WI38 (cell line): Measurements from ENCODE around the gene FAM181A.

Experiments used
- H3K4me3 ChIP-seq: 2 replicates; pipeline ENCODE4 v1.5.1; 2011; ENCODE audit warnings: low read depth, mild to moderate bottlenecking, control low read depth, low read length
- CTCF ChIP-seq: IDR thresholded peaks from 2 replicates; pipeline ENCODE4 v1.5.1; 2012; ENCODE audit warnings: low read depth, mild to moderate bottlenecking, control low read depth, low read length

The FAM181A gene

GRCh38 chr14:93930296-93930988, 3.3 kb downstream of the FAM181A start:
- no peak overlapping the region for H3K4me3 ChIP-seq
- no peak for TF ChIP-seq CTCF

GRCh38 chr14:93930989-93931307, 3.8 kb downstream of the FAM181A start:
- H3K4me3 ChIP-seq: no peak overlapping the region
- TF ChIP-seq CTCF: no peak

GRCh38 chr14:93932642-93933041, 5.5 kb downstream of the FAM181A start:
- H3K4me3 ChIP-seq: no peak overlapping the region
- no peak for TF ChIP-seq CTCF

- H3K4me3 ChIP-seq: no peak overlapping the region
- no peak for TF ChIP-seq CTCF
These were observed 8.1 kb downstream of the FAM181A start for GRCh38 chr14:93935213-93935612.

- TF ChIP-seq CTCF: peak; percentile 27; the same call in 1 of the 2 replicates
- no peak overlapping the region for H3K4me3 ChIP-seq
These were observed 9.1 kb downstream of the FAM181A start for GRCh38 chr14:93936245-93936644.

GRCh38 chr14:93936926-93937325, 9.8 kb downstream of the FAM181A start:
- TF ChIP-seq CTCF: no peak
- no peak overlapping the region for H3K4me3 ChIP-seq

GRCh38 chr14:93937519-93937918, 10.4 kb downstream of the FAM181A start:
- TF ChIP-seq CTCF: no peak
- no peak overlapping the region for H3K4me3 ChIP-seq
